Tibial artery (tissue), 4 donors: Measurements from ENCODE around the gene SLC45A2.

Experiments
- DNase-seq, 2 donors: peaks; one replicate each; pipeline ENCODE4 v3.0.0-alpha.2; 2019
- H3K27ac ChIP-seq, 2 donors: fragments of 200-600 bp; sonication (generic) in 1 of 2; 1 replicate in 1 of 2; 2 replicates in 1 of 2; pipeline ENCODE4 v1.5.1; 2018 to 2019; ENCODE audit warnings: mild to moderate bottlenecking in 1 of 2
- H3K27me3 ChIP-seq, 2 donors: fragments of 200-600 bp; sonication (generic) in 1 of 2; one replicate each; pipeline versions ENCODE4 v1.5.1 to v1.6.0; 2016 to 2019
- H3K36me3 ChIP-seq, 3 donors: fragments of 200-600 bp; sonication (generic) in 2 of 3; one replicate each; pipeline ENCODE4 v1.5.1; 2016 to 2019; ENCODE audit warnings: mild to moderate bottlenecking in 2 of 3
- H3K4me1 ChIP-seq, 4 donors: fragments of 200-600 bp; sonication (generic) in 2 of 4; 1 replicate in 3 of 4; 2 replicates in 1 of 4; pipeline ENCODE4 v1.5.1; 2016 to 2019
- H3K4me3 ChIP-seq, 2 donors: fragments of 200-600 bp; sonication (generic) in 1 of 2; 1 replicate in 1 of 2; 2 replicates in 1 of 2; pipeline ENCODE4 v1.5.1; 2018 to 2019; ENCODE audit warnings: mild to moderate bottlenecking in 2 of 2
- H3K9me3 ChIP-seq, 3 donors: fragments of 200-600 bp; sonication (generic) in 1 of 3; one replicate each; pipeline ENCODE4 v1.5.1; 2016 to 2019
- CTCF ChIP-seq, 2 experiments: fragments of 200-600 bp in 1 of 2; fragments of 450-650 bp in 1 of 2; IDR thresholded peaks; one replicate each; pipeline ENCODE4 v1.5.1; 2017 to 2019; ENCODE audit warnings: antibody characterized with exemption in 2 of 2, mild to moderate bottlenecking in 1 of 2, moderate library complexity in 1 of 2
- intact Hi-C: fragments of 100-400 bp; cut with DNase I; formaldehyde crosslinking; loops from one replicate; pipeline ENCODE4 v1.15.0; 2023; ENCODE audit warnings: low total_unique reads

The SLC45A2 gene

GRCh38 chr5:34026089-34026761 is 41.7 kb upstream of the SLC45A2 start:
- no peak for DNase-seq
- H3K36me3 ChIP-seq, result peaks cover 0 to 23% (median 0%) of the 10 kb centered on the region in 3 donors
- H3K27ac ChIP-seq, result no peak overlapping the region
- H3K9me3 ChIP-seq, result no peaks in the 10 kb centered on the region
- no peaks in the 10 kb centered on the region for H3K27me3 ChIP-seq
- intact Hi-C loops, result no loop called here
- no peak for TF ChIP-seq CTCF (IDR thresholded peaks at IDR 0.05)
- no peak overlapping the region for H3K4me3 ChIP-seq
- H3K4me1 ChIP-seq, result no peaks in the 10 kb centered on the region

- no peak for DNase-seq
- TF ChIP-seq CTCF (IDR thresholded peaks at IDR 0.05), result no peak
- Histone ChIP-seq H3K9me3 (no peaks in the 10 kb centered on the region), H3K27ac (no peak overlapping the region), H3K4me1 (no peaks in the 10 kb centered on the region), H3K4me3 (no peak overlapping the region), H3K27me3 (no peaks in the 10 kb centered on the region), H3K36me3 (peaks cover 0 to 30% (median 7%) of the 10 kb centered on the region in 3 donors)
- intact Hi-C loops, result no loop called here
Measured at GRCh38 chr5:34022121-34022705, 37.7 kb upstream of the SLC45A2 start.

GRCh38 chr5:34021334-34021733 is 36.8 kb upstream of the SLC45A2 start:
- no peak for TF ChIP-seq CTCF (IDR thresholded peaks at IDR 0.05)
- Histone ChIP-seq H3K27me3 (no peaks in the 10 kb centered on the region), H3K4me1 (no peaks in the 10 kb centered on the region), H3K9me3 (no peaks in the 10 kb centered on the region), H3K4me3 (no peak overlapping the region), H3K36me3 (peaks cover 0 to 30% (median 7%) of the 10 kb centered on the region in 3 donors), H3K27ac (no peak overlapping the region)
- intact Hi-C loops, result no loop called here
- DNase-seq, result no peak

- H3K9me3 ChIP-seq, result no peaks in the 10 kb centered on the region
- no peak overlapping the region for H3K4me3 ChIP-seq
- DNase-seq, result no peak
- peaks cover 0 to 30% (median 7%) of the 10 kb centered on the region in 3 donors for H3K36me3 ChIP-seq
- no peak for TF ChIP-seq CTCF (IDR thresholded peaks at IDR 0.05)
- no peaks in the 10 kb centered on the region for H3K27me3 ChIP-seq
- H3K4me1 ChIP-seq, result no peaks in the 10 kb centered on the region
- intact Hi-C loops, result no loop called here
- no peak overlapping the region for H3K27ac ChIP-seq
Measured at GRCh38 chr5:34020726-34021125, 36.2 kb upstream of the SLC45A2 start.

GRCh38 chr5:34017254-34017653 is 32.8 kb upstream of the SLC45A2 start:
- Histone ChIP-seq H3K4me3 (no peak overlapping the region), H3K4me1 (peaks cover 0 to 5% (median 2%) of the 10 kb centered on the region in 4 donors), H3K27ac (no peak overlapping the region), H3K36me3 (peaks cover 0 to 15% (median 7%) of the 10 kb centered on the region in 3 donors), H3K27me3 (no peaks in the 10 kb centered on the region), H3K9me3 (no peaks in the 10 kb centered on the region)
- no peak for TF ChIP-seq CTCF (IDR thresholded peaks at IDR 0.05)
- intact Hi-C loops, result no loop called here
- DNase-seq, result no peak
